Lower leg skin (tissue), 4 donors: ENCODE results near the gene FER1L5. TPM values are rescaled to one million over a fixed set of nuclear protein-coding genes. Genes with fewer than 3 reads are reported as not detected.

Experiments
- DNase-seq, 2 donors: peaks; one replicate each; pipeline ENCODE4 v3.0.0-alpha.2; 2019; ENCODE audit warnings: low spot score in 2 of 2
- H3K4me3 ChIP-seq: fragments of 200-600 bp; sonication (generic); 2 replicates; pipeline ENCODE4 v1.5.1; 2017; ENCODE audit warnings: mild to moderate bottlenecking, low read depth; ENCODE audit not compliant: poor library complexity, severe bottlenecking
- CTCF ChIP-seq, 3 donors: fragments of 450-650 bp; IDR thresholded peaks; one replicate each; pipeline ENCODE4 v1.5.1; 2016; ENCODE audit warnings: antibody characterized with exemption in 3 of 3, mild to moderate bottlenecking in 3 of 3, moderate library complexity in 2 of 3
- POLR2A ChIP-seq, 2 donors: fragments of 450-650 bp; IDR thresholded peaks; one replicate each; pipeline ENCODE4 v1.6.1; 2016 to 2017; ENCODE audit warnings: antibody characterized with exemption in 2 of 2, mild to moderate bottlenecking in 1 of 2, moderate library complexity in 1 of 2
- intact Hi-C: fragments of 100-400 bp; cut with DNase I; formaldehyde crosslinking; loops from one replicate; pipeline ENCODE4 v1.15.0; 2023; ENCODE audit warnings: low total_unique reads
- total RNA-seq, 4 donors: library from RNA; depleted of rRNA; stranded (reverse); fragments of >200 nt; gene quantifications; one replicate each; pipeline ENCODE4 v1.1.0, GENCODE V29; 2016

The FER1L5 gene
- total RNA-seq, 4 donors from 2014 or later: not detected

- TF ChIP-seq POLR2A (IDR thresholded peaks at IDR 0.05) (no peak), CTCF (IDR thresholded peaks at IDR 0.05) (no peak)
- H3K4me3 ChIP-seq: no peak overlapping the region
- DNase-seq: no peak
- intact Hi-C loops: no loop called here
Observed at GRCh38 chr2:96754317-96754716, 111.8 kb downstream of the FER1L5 start.

Other genes starting within 250 kb of the FER1L5 start
- 1 to 10 TPM in 2 of 4 donors, under 1 TPM in 2; 0.57 to 3.0 (median 1.7) TPM for gene NEURL3, start 137.4 kb upstream of the FER1L5 start, total RNA-seq
- 10 to 100 TPM; 12.0 to 23.0 (median 19.7) TPM for gene ARID5A, start 106.0 kb upstream of the FER1L5 start, total RNA-seq
- 10 to 100 TPM; 20.1 to 39.6 (median 36.0) TPM for gene KANSL3, start 4.5 kb upstream of the FER1L5 start, total RNA-seq
- 10 to 100 TPM; 17.2 to 21.5 (median 19.1) TPM for gene LMAN2L, start 97.3 kb downstream of the FER1L5 start, total RNA-seq
- 10 to 100 TPM; 17.4 to 29.1 (median 22.2) TPM for gene CNNM4, start 118.1 kb downstream of the FER1L5 start, total RNA-seq
- gene CNNM3, start 173.5 kb downstream of the FER1L5 start, total RNA-seq: 10 to 100 TPM; 15.4 to 30.0 (median 18.8) TPM
- gene ANKRD23, start 201.3 kb downstream of the FER1L5 start, total RNA-seq: 10 to 100 TPM in 1 of 4 donors, 1 to 10 TPM in 3; 4.9 to 12.4 (median 8.8) TPM
- 10 to 100 TPM in 3 of 4 donors, 1 to 10 TPM in 1; 7.6 to 15.3 (median 14.4) TPM for gene ANKRD39, start 215.3 kb downstream of the FER1L5 start, total RNA-seq
- gene SEMA4C, start 227.3 kb downstream of the FER1L5 start, total RNA-seq: 10 to 100 TPM; 23.5 to 42.7 (median 30.2) TPM